ENCODE data around the gene EPOP.

EPOP gene

DNA sequence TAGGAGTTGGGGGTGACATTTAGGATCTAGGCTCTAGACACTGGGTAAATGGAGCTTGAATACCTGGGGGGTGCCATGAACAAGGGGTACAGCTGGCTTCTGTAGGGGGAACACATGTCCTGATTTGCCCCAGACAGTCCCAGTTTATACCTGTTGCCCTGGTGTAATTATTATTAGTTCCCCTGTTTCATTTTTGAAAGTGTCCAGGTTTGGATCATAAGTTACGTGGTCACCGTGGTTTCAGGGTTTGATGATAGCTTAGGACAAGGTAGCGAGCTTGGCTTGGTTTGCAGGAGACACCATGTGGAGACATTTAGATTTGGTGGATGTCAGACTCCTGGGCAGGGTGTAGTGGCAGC lies 35.8 kb upstream of the EPOP start:
- TF ChIP-seq, protein P1, sequence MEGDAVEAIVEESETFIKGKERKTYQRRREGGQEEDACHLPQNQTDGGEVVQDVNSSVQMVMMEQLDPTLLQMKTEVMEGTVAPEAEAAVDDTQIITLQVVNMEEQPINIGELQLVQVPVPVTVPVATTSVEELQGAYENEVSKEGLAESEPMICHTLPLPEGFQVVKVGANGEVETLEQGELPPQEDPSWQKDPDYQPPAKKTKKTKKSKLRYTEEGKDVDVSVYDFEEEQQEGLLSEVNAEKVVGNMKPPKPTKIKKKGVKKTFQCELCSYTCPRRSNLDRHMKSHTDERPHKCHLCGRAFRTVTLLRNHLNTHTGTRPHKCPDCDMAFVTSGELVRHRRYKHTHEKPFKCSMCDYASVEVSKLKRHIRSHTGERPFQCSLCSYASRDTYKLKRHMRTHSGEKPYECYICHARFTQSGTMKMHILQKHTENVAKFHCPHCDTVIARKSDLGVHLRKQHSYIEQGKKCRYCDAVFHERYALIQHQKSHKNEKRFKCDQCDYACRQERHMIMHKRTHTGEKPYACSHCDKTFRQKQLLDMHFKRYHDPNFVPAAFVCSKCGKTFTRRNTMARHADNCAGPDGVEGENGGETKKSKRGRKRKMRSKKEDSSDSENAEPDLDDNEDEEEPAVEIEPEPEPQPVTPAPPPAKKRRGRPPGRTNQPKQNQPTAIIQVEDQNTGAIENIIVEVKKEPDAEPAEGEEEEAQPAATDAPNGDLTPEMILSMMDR (IDR thresholded peaks at IDR 0.05; ENCODE audit: extremely low read depth, missing control alignments): no peak
- DNase-seq (ENCODE audit: low spot score): no peak

GRCh38 chr17:38709864-38710603 lies 35.3 kb upstream of the EPOP start:
- TF ChIP-seq, protein P1 (IDR thresholded peaks at IDR 0.05; ENCODE audit: extremely low read depth, missing control alignments): no peak
- DNase-seq (ENCODE audit: low spot score): no peak

- no peak for DNase-seq (ENCODE audit: low spot score)
- TF ChIP-seq, protein P1 (IDR thresholded peaks at IDR 0.05; ENCODE audit: extremely low read depth, missing control alignments): no peak
Observed at GRCh38 chr17:38709104-38709820, 34.5 kb upstream of the EPOP start.

DNA sequence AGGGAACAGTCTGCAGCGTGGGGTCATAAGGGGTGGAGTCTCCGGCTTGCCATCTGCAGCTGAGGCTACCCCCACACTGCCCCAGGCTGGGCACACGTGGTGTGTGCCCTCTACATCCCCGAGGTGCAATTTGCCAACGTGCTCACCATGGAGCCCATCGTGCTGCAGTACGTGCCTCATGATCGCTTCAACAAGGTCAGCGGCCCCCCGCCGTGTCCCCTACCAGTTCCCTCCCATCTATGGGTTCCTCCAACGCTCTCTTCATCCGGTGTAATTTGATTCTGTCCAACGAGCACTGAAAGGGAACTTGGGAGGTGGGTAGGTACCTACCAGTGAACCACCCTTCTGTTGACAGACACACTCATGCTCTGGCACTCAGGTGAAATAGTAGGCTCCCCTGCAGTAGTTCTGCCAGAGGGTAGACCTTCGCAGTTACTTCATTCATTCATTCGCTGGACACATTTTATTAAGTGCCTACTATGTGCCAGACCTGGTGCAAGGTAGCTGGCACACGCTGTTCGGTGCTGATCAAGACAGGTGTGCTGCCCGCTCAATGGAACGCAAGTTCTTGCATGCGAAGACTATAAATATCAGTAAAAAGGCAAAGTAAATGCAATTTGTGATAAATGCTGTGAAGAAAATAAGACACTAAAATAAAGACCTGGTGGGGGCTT lies 33.1 kb upstream of the EPOP start:
- no peak for DNase-seq (ENCODE audit: low spot score)

GRCh38 chr17:38706505-38707216 lies 31.9 kb upstream of the EPOP start:
- peak; percentile 38 for DNase-seq (ENCODE audit: low spot score)
- TF ChIP-seq, protein P1 (IDR thresholded peaks at IDR 0.05; ENCODE audit: extremely low read depth, missing control alignments): no peak

More for the DNA sequence above, 33.1 kb upstream of the EPOP start:
- TF ChIP-seq, protein P1 (IDR thresholded peaks at IDR 0.05; ENCODE audit: extremely low read depth, missing control alignments): no peak

DNA sequence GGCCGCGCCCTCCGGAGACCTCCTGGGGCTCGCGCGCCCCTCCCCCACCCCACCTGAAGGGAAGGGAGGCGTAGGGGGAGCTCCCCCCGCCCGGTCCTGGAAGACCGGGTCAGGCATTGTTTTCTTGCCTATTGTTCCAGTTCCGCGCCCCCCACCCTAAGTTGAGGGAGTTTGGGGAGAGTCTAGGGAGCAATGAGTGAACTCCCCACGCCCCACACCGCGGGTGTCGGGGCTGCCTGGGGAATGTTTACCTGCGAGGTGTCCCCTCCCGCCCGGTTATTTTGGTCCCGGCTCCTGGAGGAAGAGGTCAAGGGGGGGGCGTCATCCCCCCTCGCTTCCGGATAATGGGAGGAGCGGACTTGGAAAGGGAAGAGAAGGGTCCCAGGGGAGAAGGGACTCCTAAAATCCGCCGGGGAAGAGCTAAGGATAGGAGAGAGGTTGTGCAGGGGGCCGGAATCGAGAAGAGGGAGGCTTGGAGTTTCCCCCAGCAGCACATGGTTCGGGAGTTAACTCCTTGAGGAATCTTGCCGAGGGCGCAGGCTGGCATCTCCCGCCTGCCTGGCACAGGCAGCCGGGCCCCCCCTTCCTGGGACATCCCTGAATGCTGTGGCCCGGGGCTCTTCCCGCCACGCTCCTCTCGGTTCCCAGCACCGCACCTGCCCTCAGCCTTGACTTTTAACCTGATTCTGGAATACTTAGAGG lies 31.2 kb upstream of the EPOP start:
- DNase-seq (ENCODE audit: low spot score): no peak
- TF ChIP-seq, protein P1 (IDR thresholded peaks at IDR 0.05; ENCODE audit: extremely low read depth, missing control alignments): no peak
